K562 (cell line): Measurements from ENCODE around the gene HDHD5. TPM values are rescaled to one million over a fixed set of nuclear protein-coding genes. Genes with fewer than 3 reads are reported as not detected.
A peak's percentile ranks its signal among the peaks of the same experiment; 100 is the strongest.

Source experiments
- ARID1B ChIP-seq: fragments of 450-650 bp; IDR thresholded peaks from 2 replicates; pipeline ENCODE4 v1.6.1; 2016; ENCODE audit warnings: antibody characterized with exemption, mild to moderate bottlenecking, inconsistent platforms
- CBFA2T3 ChIP-seq: fragments of 450-650 bp; IDR thresholded peaks from 2 replicates; pipeline ENCODE4 v1.6.1; 2017
- CCNT2 ChIP-seq: IDR thresholded peaks from 2 replicates; pipeline ENCODE4 v1.6.1; 2011; ENCODE audit warnings: borderline replicate concordance, low read depth, mild to moderate bottlenecking, moderate library complexity, mixed read lengths, low read length; ENCODE audit not compliant: insufficient read length; ENCODE audit errors: extremely low read depth
- DPF2 ChIP-seq: fragments of 450-650 bp; IDR thresholded peaks from 2 replicates; pipeline ENCODE4 v1.6.1; 2016
- EGR1 ChIP-seq: fragments of 450-650 bp; conservative IDR thresholded peaks from 2 replicates; pipeline ENCODE4 v1.6.1; 2017; ENCODE audit warnings: mild to moderate bottlenecking
- FOSL1 ChIP-seq: fragments of 200-800 bp; sonication (Bioruptor generic); conservative IDR thresholded peaks from 2 replicates; pipeline ENCODE4 v1.6.1; 2016; ENCODE audit warnings: missing genetic modification characterization, missing compliant biosample characterization
- GATA2 ChIP-seq: sonication (generic); formaldehyde crosslinking; IDR thresholded peaks from 2 replicates; pipeline ENCODE4 v1.4.0; 2020; ENCODE audit warnings: mild to moderate bottlenecking, missing genetic modification reagents
- JUN ChIP-seq, 2 experiments: sonication (generic) in 1 of 2; formaldehyde crosslinking in 1 of 2; IDR thresholded peaks; 2 replicates each; pipeline versions ENCODE4 v1.6.1 to v1.8.0; 2012 to 2022; ENCODE audit warnings: borderline replicate concordance in 2 of 2, mild to moderate bottlenecking in 2 of 2, improper control_type of control experiment in 1 of 2, low read depth in 1 of 2, low read length in 1 of 2, missing genetic modification reagents in 1 of 2
- JUND ChIP-seq, 2 experiments: IDR thresholded peaks; 2 replicates in 1 of 2; 3 replicates in 1 of 2; pipeline ENCODE4 v1.6.1; 2011; ENCODE audit warnings: borderline replicate concordance in 2 of 2, low read depth in 2 of 2, low read length in 2 of 2, improper control_type of control experiment in 1 of 2, missing biosample characterization in 1 of 2, missing genetic modification characterization in 1 of 2, missing genetic modification reagents in 1 of 2
- MAFK ChIP-seq: IDR thresholded peaks from 2 replicates; pipeline ENCODE4 v1.6.1; 2011; ENCODE audit warnings: low read length, improper control_type of control experiment
- NFATC3 ChIP-seq: fragments of 450-650 bp; IDR thresholded peaks from 2 replicates; pipeline ENCODE4 v1.6.1; 2017; ENCODE audit warnings: mild to moderate bottlenecking
- NFE2 ChIP-seq: IDR thresholded peaks from 2 replicates; pipeline ENCODE4 v1.6.1; 2014; ENCODE audit warnings: antibody characterized with exemption, low read depth
- RCOR1 ChIP-seq, 2 experiments: IDR thresholded peaks; 2 replicates each; pipeline ENCODE4 v1.6.1; 2012; ENCODE audit warnings: low read depth in 2 of 2, low read length in 2 of 2, borderline replicate concordance in 1 of 2, improper control_type of control experiment in 1 of 2
- SOX6 ChIP-seq: fragments of 450-650 bp; IDR thresholded peaks from 2 replicates; pipeline ENCODE4 v1.6.1; 2014; ENCODE audit warnings: mild to moderate bottlenecking
- ZNF263 ChIP-seq: sonication (generic); formaldehyde crosslinking; IDR thresholded peaks from 2 replicates; pipeline ENCODE4 v1.8.0; 2022; ENCODE audit warnings: mild to moderate bottlenecking, missing genetic modification reagents, borderline replicate concordance
- ZNF57 ChIP-seq: fragments of 450-650 bp; formaldehyde crosslinking; IDR thresholded peaks from 2 replicates; pipeline ENCODE4 v1.4.0; 2020; ENCODE audit warnings: mild to moderate bottlenecking, moderate library complexity
- ZNF699 ChIP-seq: fragments of 250-450 bp; sonication (Bioruptor Pico); IDR thresholded peaks from 2 replicates; pipeline ENCODE4 v1.8.0; 2021; ENCODE audit warnings: mild to moderate bottlenecking, moderate library complexity; ENCODE audit not compliant: insufficient replicate concordance
- polyA plus RNA-seq, 8 experiments: library from polyadenylated mRNA; depleted of rRNA in 4 of 8; stranded (reverse) in 5 of 8; unstranded in 3 of 8; fragments of >200 nt; fragmentation: Nextera tagmentation in 2 of 8; fragmentation: Illumina TruSeq in 1 of 8; extraction: Ambion mirVana in 2 of 8; extraction: Trizol in 1 of 8; gene quantifications; 2 replicates each; pipeline versions ENCODE4 v1.2.1 to v1.2.3, GENCODE V29; 2011 to 2014; ENCODE audit warnings: inconsistent platforms in 1 of 8, missing spikeins in 1 of 8
- total RNA-seq, 7 experiments: library from RNA; depleted of rRNA in 6 of 7; stranded (reverse); fragments of >200 nt in 6 of 7; fragmentation: Illumina TruSeq in 2 of 7; extraction: Trizol in 2 of 7; gene quantifications; 2 replicates each; pipeline versions ENCODE4 v1.2.1 to v1.2.3, GENCODE V29; 2011 to 2021; ENCODE audit warnings: low replicate concordance in 1 of 7
- TF ChIP-seq, protein P1 (sequence below), 2 experiments: IDR thresholded peaks; 2 replicates each; pipeline ENCODE4 v1.6.1; 2012; ENCODE audit warnings: improper control_type of control experiment in 2 of 2, low read depth in 2 of 2, low read length in 2 of 2, borderline replicate concordance in 1 of 2
- TF ChIP-seq, protein P2 (sequence below): fragments of 450-650 bp; conservative IDR thresholded peaks from 2 replicates; pipeline ENCODE4 v1.6.1; 2016; ENCODE audit warnings: missing genetic modification characterization, low read depth, mild to moderate bottlenecking, missing compliant biosample characterization, moderate library complexity
- TF ChIP-seq, protein P3 (sequence below), 3 experiments: fragments of 200-800 bp in 1 of 3; fragments of 250-450 bp in 1 of 3; fragments of 450-650 bp in 1 of 3; sonication (Bioruptor Pico) in 1 of 3; sonication (Bioruptor generic) in 1 of 3; formaldehyde crosslinking in 1 of 3; IDR thresholded peaks; 2 replicates each; pipeline versions ENCODE4 v1.6.1 to v1.8.0; 2016 to 2022; ENCODE audit warnings: mild to moderate bottlenecking in 2 of 3, missing genetic modification characterization in 2 of 3, missing compliant biosample characterization in 1 of 3, moderate library complexity in 1 of 3

Gene HDHD5
- total and polyA plus RNA-seq, 9 of the 15 experiments (the other 6 are each of a cell fraction or from before 2014, with no cell fraction given): 1.6 to 36.6 (median 24.2) TPM

DNA sequence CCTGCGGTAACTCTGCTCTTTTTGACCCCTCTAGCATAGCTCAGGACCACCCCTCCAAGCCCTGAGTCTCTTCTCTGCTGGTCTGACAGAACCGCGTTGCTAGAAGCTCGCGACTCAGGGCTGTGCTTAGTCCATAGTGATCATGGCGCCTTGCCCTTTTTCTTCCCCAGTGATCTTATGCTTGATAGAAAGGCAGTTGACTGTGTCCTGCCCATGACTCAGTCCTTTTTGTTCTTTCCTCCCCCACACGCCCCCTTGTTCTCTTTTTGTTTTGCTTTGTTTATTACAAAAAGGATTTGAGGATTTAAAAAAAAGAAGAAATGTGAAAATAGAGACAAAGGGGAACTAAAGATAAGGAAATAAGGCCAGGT, 56.8 kb downstream of the HDHD5 start (continued):
- TF ChIP-seq, protein P1, sequence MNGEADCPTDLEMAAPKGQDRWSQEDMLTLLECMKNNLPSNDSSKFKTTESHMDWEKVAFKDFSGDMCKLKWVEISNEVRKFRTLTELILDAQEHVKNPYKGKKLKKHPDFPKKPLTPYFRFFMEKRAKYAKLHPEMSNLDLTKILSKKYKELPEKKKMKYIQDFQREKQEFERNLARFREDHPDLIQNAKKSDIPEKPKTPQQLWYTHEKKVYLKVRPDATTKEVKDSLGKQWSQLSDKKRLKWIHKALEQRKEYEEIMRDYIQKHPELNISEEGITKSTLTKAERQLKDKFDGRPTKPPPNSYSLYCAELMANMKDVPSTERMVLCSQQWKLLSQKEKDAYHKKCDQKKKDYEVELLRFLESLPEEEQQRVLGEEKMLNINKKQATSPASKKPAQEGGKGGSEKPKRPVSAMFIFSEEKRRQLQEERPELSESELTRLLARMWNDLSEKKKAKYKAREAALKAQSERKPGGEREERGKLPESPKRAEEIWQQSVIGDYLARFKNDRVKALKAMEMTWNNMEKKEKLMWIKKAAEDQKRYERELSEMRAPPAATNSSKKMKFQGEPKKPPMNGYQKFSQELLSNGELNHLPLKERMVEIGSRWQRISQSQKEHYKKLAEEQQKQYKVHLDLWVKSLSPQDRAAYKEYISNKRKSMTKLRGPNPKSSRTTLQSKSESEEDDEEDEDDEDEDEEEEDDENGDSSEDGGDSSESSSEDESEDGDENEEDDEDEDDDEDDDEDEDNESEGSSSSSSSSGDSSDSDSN (IDR thresholded peaks at IDR 0.05; ENCODE audit: borderline replicate concordance in 1 of 2, low read depth in 2 of 2, low read length in 2 of 2): no peak
- TF ChIP-seq CBFA2T3 (0 out of 2 replicates have a peak, but pooled peaks have one; percentile 17), FOSL1 (peak; percentile 68), JUND (IDR thresholded peaks at IDR 0.05; ENCODE audit: borderline replicate concordance, low read depth, low read length) (peak; percentile 63; the same call in 1 of the 2 replicates), JUND (tag; IDR thresholded peaks at IDR 0.05; ENCODE audit: borderline replicate concordance, low read depth, low read length) (no peak), DPF2 (peak; percentile 53), SOX6 (peak; percentile 82), ZNF699 (no peak), JUN (IDR thresholded peaks at IDR 0.05; ENCODE audit: borderline replicate concordance, low read depth, low read length) (0 out of 2 replicates have a peak, but pooled peaks have one; percentile 15), JUN (CRISPR knock-in tag; IDR thresholded peaks at IDR 0.05; ENCODE audit: borderline replicate concordance) (no peak), EGR1 (peak; percentile 76), GATA2 (0 out of 2 replicates have a peak, but pooled peaks have one; percentile 17), MAFK (peak; percentile 57), ZNF263 (CRISPR knock-in tag) (no peak), ARID1B (peak; percentile 49), RCOR1 (IDR thresholded peaks at IDR 0.05; ENCODE audit: borderline replicate concordance in 1 of 2, low read depth in 2 of 2, low read length in 2 of 2) (0 out of 4 replicates have a peak, but pooled peaks of 1 of the 2 experiments have one; percentile 22), CCNT2 (no peak), NFATC3 (no peak), NFE2 (peak; percentile 82), ZNF57 (CRISPR knock-in tag) (no peak)
- TF ChIP-seq, protein P2, sequence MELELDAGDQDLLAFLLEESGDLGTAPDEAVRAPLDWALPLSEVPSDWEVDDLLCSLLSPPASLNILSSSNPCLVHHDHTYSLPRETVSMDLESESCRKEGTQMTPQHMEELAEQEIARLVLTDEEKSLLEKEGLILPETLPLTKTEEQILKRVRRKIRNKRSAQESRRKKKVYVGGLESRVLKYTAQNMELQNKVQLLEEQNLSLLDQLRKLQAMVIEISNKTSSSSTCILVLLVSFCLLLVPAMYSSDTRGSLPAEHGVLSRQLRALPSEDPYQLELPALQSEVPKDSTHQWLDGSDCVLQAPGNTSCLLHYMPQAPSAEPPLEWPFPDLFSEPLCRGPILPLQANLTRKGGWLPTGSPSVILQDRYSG (tag): no peak
- TF ChIP-seq, protein P3, sequence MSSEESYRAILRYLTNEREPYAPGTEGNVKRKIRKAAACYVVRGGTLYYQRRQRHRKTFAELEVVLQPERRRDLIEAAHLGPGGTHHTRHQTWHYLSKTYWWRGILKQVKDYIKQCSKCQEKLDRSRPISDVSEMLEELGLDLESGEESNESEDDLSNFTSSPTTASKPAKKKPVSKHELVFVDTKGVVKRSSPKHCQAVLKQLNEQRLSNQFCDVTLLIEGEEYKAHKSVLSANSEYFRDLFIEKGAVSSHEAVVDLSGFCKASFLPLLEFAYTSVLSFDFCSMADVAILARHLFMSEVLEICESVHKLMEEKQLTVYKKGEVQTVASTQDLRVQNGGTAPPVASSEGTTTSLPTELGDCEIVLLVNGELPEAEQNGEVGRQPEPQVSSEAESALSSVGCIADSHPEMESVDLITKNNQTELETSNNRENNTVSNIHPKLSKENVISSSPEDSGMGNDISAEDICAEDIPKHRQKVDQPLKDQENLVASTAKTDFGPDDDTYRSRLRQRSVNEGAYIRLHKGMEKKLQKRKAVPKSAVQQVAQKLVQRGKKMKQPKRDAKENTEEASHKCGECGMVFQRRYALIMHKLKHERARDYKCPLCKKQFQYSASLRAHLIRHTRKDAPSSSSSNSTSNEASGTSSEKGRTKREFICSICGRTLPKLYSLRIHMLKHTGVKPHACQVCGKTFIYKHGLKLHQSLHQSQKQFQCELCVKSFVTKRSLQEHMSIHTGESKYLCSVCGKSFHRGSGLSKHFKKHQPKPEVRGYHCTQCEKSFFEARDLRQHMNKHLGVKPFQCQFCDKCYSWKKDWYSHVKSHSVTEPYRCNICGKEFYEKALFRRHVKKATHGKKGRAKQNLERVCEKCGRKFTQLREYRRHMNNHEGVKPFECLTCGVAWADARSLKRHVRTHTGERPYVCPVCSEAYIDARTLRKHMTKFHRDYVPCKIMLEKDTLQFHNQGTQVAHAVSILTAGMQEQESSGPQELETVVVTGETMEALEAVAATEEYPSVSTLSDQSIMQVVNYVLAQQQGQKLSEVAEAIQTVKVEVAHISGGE (CRISPR knock-in tag; IDR thresholded peaks at IDR 0.05): no peak
